GM23248 (cell line): ENCODE measurements around the gene PDE1A. TPM values are rescaled to one million over a fixed set of nuclear protein-coding genes. Genes with fewer than 3 reads are reported as not detected.
A peak's percentile ranks its signal among the peaks of the same experiment; 100 is the strongest.

Source experiments
- DNase-seq: peaks from one replicate; pipeline ENCODE4 v3.0.0-alpha.2; 2015
- H2AFZ ChIP-seq: fragments of 200-600 bp; sonication (generic); 2 replicates; pipeline ENCODE4 v1.6.1; 2016; ENCODE audit warnings: antibody characterized with exemption
- H3F3A ChIP-seq: fragments of 200-600 bp; sonication (generic); 2 replicates; pipeline ENCODE4 v1.6.1; 2016; ENCODE audit warnings: mild to moderate bottlenecking, antibody characterized with exemption, mixed run types; ENCODE audit not compliant: insufficient read depth
- H3K27ac ChIP-seq: fragments of 200-600 bp; sonication (generic); 2 replicates; pipeline ENCODE4 v1.5.1; 2016; ENCODE audit warnings: mild to moderate bottlenecking
- H3K27me3 ChIP-seq: fragments of 200-600 bp; sonication (generic); replicated peaks from 2 replicates; pipeline ENCODE4 v1.6.1; 2016; ENCODE audit warnings: mild to moderate bottlenecking; ENCODE audit not compliant: insufficient read depth
- H3K36me3 ChIP-seq: fragments of 200-600 bp; sonication (generic); 2 replicates; pipeline ENCODE4 v1.6.1; 2016; ENCODE audit warnings: low read depth, mild to moderate bottlenecking
- H3K4me1 ChIP-seq: fragments of 200-600 bp; sonication (generic); 2 replicates; pipeline ENCODE4 v1.6.1; 2016; ENCODE audit warnings: mild to moderate bottlenecking; ENCODE audit not compliant: insufficient read depth
- H3K4me2 ChIP-seq: fragments of 200-600 bp; sonication (generic); one replicate; pipeline ENCODE4 v1.6.1; 2016; ENCODE audit warnings: mild to moderate bottlenecking; ENCODE audit not compliant: unreplicated experiment
- H3K4me3 ChIP-seq: fragments of 200-600 bp; sonication (generic); 2 replicates; pipeline ENCODE4 v1.5.1; 2016; ENCODE audit warnings: mild to moderate bottlenecking
- H3K79me2 ChIP-seq: fragments of 200-600 bp; sonication (generic); 2 replicates; pipeline ENCODE4 v1.6.1; 2016; ENCODE audit warnings: mild to moderate bottlenecking; ENCODE audit not compliant: insufficient read depth
- H3K9ac ChIP-seq: fragments of 200-600 bp; sonication (generic); 2 replicates; pipeline ENCODE4 v1.6.1; 2016; ENCODE audit warnings: mild to moderate bottlenecking
- H3K9me2 ChIP-seq: fragments of 200-600 bp; sonication (generic); 2 replicates; pipeline ENCODE4 v1.6.1; 2016; ENCODE audit warnings: mixed run types, mild to moderate bottlenecking, moderate library complexity; ENCODE audit not compliant: insufficient read depth
- H3K9me3 ChIP-seq: fragments of 200-600 bp; sonication (generic); one replicate; pipeline ENCODE4 v1.6.1; 2017; ENCODE audit warnings: low read depth
- H4K20me1 ChIP-seq: fragments of 200-600 bp; sonication (generic); 2 replicates; pipeline ENCODE4 v1.6.0; 2016; ENCODE audit not compliant: insufficient read depth
- EZH2 ChIP-seq: fragments of 200-600 bp; sonication (generic); IDR thresholded peaks from 2 replicates; pipeline ENCODE4 v1.6.1; 2018; ENCODE audit warnings: antibody characterized with exemption, mild to moderate bottlenecking; ENCODE audit not compliant: insufficient read depth, poor library complexity, severe bottlenecking
- EZH2phosphoT487 ChIP-seq: fragments of 200-600 bp; sonication (generic); IDR thresholded peaks from 2 replicates; pipeline ENCODE4 v1.6.1; 2018; ENCODE audit warnings: antibody characterized with exemption, moderate library complexity, mild to moderate bottlenecking, low read depth; ENCODE audit not compliant: insufficient read depth
- WGBS, 2 experiments: methylation state at CpG; one replicate each; pipeline ENCODE4 v1.1.6; 2015 to 2017; ENCODE audit warnings: low lambda C conversion rate in 2 of 2, low coverage in 1 of 2; ENCODE audit errors: missing lambda C conversion rate in 2 of 2; 5-methylcytosine and 5-hydroxymethylcytosine counted together
- in situ Hi-C: fragments of 300-500 bp; cut with MboI; formaldehyde crosslinking; loops from 2 replicates; pipeline ENCODE4 v1.15.0; 2020
- polyA plus RNA-seq: library from polyadenylated mRNA; unstranded; fragments of >200 nt; fragmentation: Nextera tagmentation; extraction: Ambion mirVana; gene quantifications from 2 replicates; pipeline ENCODE4 v1.2.1, GENCODE V29; 2016
- total RNA-seq: library from RNA; depleted of rRNA; stranded (reverse); fragments of >200 nt; shearing (Covaris generic); gene quantifications from 2 replicates; pipeline ENCODE4 v1.2.3, GENCODE V29; 2014

The PDE1A gene
- total and polyA plus RNA-seq, 2 experiments from 2014 or later = 1.0 to 1.9 TPM

- WGBS, 2 experiments = 84 to 100% methylated on average over 2 of the region's 2 CpGs
- Histone ChIP-seq H3K9me2 (no peaks in the 10 kb centered on the region), H4K20me1 (no peaks in the 10 kb centered on the region), H3K9me3 (no peaks in the 10 kb centered on the region), H3K27me3 (no peaks in the 10 kb centered on the region), H3F3A (no peaks in the 10 kb centered on the region), H3K4me2 (no peak overlapping the region), H3K9ac (no peak overlapping the region), H2AFZ (no peak overlapping the region), H3K79me2 (no peaks in the 10 kb centered on the region), H3K27ac (no peak overlapping the region), H3K4me3 (no peak overlapping the region), H3K4me1 (peaks cover 18% of the 10 kb centered on the region), H3K36me3 (no peaks in the 10 kb centered on the region)
- no peak for DNase-seq
- TF ChIP-seq EZH2 (no peak), EZH2phosphoT487 (no peak)
- in situ Hi-C loops = no loop called here
Measured at GRCh38 chr2:182410120-182410519, 16.7 kb downstream of the PDE1A start.

- peaks cover 33% of the 10 kb centered on the region for H3K4me1 ChIP-seq
- H3K79me2 ChIP-seq = no peaks in the 10 kb centered on the region
- no peaks in the 10 kb centered on the region for H3F3A ChIP-seq
- 9% methylated on average over 1 of the region's 1 CpG for WGBS, 2 experiments
- in situ Hi-C loops = no loop called here
- H3K9me3 ChIP-seq = no peaks in the 10 kb centered on the region
- H3K36me3 ChIP-seq = no peaks in the 10 kb centered on the region
- TF ChIP-seq EZH2 (no peak), EZH2phosphoT487 (no peak)
- no peaks in the 10 kb centered on the region for H3K27me3 ChIP-seq
- H3K9me2 ChIP-seq = no peaks in the 10 kb centered on the region
- H3K4me3 ChIP-seq = no peak overlapping the region
- peak; percentile 69 for DNase-seq
- H3K9ac ChIP-seq = no peak overlapping the region
- peak overlapping the region; percentile 40 for H3K27ac ChIP-seq
- no peaks in the 10 kb centered on the region for H4K20me1 ChIP-seq
- peak overlapping the region; percentile 56 for H3K4me2 ChIP-seq
- H2AFZ ChIP-seq = no peak overlapping the region
Measured at GRCh38 chr2:182406221-182406620, 20.6 kb downstream of the PDE1A start.

- Histone ChIP-seq H3K9ac (no peak overlapping the region), H3K9me2 (no peaks in the 10 kb centered on the region), H3K4me1 (peaks cover 33% of the 10 kb centered on the region), H3K9me3 (no peaks in the 10 kb centered on the region), H3K4me3 (no peak overlapping the region), H4K20me1 (no peaks in the 10 kb centered on the region), H3K79me2 (no peaks in the 10 kb centered on the region), H2AFZ (no peak overlapping the region), H3F3A (no peaks in the 10 kb centered on the region), H3K4me2 (no peak overlapping the region), H3K36me3 (no peaks in the 10 kb centered on the region), H3K27ac (no peak overlapping the region), H3K27me3 (no peaks in the 10 kb centered on the region)
- 88 to 97% methylated on average over 2 of the region's 2 CpGs for WGBS, 2 experiments
- peak; percentile 8 for DNase-seq
- in situ Hi-C loops = no loop called here
- TF ChIP-seq EZH2 (no peak), EZH2phosphoT487 (no peak)
Measured at GRCh38 chr2:182404975-182405561, 21.8 kb downstream of the PDE1A start.

- H3K4me2 ChIP-seq = peak overlapping the region; percentile 25
- whole genome bisulfite sequencing, 2 experiments = 38 to 42% methylated on average over 2 of the region's 2 CpGs
- no peaks in the 10 kb centered on the region for H3K9me3 ChIP-seq
- H3K9ac ChIP-seq = no peak overlapping the region
- TF ChIP-seq EZH2 = no peak
- no peak for TF ChIP-seq EZH2phosphoT487
- no peak overlapping the region for H3K27ac ChIP-seq
- no peaks in the 10 kb centered on the region for H3F3A ChIP-seq
- H3K4me1 ChIP-seq = peaks cover 33% of the 10 kb centered on the region
- H3K79me2 ChIP-seq = no peaks in the 10 kb centered on the region
- H3K4me3 ChIP-seq = no peak overlapping the region
- no peaks in the 10 kb centered on the region for H3K27me3 ChIP-seq
- peak overlapping the region; percentile 44; the same call in 1 of the 2 replicates for H2AFZ ChIP-seq
- in situ Hi-C loops = no loop called here
- peak; percentile 23 for DNase-seq
- no peaks in the 10 kb centered on the region for H4K20me1 ChIP-seq
- no peaks in the 10 kb centered on the region for H3K36me3 ChIP-seq
- H3K9me2 ChIP-seq = no peaks in the 10 kb centered on the region
Measured at GRCh38 chr2:182404092-182404491, 22.7 kb downstream of the PDE1A start.
